Measurements from ENCODE around the gene MOK.

DNA sequence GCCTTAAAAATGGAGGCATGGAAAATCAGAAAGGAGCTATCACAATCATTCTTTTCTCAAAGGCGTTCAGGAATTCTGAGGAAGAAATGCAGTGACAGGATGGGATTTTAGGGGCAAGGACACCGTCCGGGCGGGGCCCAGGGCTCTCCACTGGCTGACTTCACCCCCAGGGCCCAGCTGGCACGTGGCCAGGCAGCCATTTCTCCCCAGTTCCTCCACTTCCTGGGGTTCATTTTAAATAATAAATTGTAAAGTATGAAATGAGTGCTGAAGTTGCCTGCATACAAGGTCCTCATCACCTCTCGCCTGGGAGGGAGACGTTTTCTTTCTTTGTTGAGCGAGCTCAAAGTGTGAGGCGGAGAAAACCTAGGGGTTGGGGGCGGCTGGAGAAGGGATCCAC, 91.5 kb downstream of the MOK start:
- TF ChIP-seq, protein P1, sequence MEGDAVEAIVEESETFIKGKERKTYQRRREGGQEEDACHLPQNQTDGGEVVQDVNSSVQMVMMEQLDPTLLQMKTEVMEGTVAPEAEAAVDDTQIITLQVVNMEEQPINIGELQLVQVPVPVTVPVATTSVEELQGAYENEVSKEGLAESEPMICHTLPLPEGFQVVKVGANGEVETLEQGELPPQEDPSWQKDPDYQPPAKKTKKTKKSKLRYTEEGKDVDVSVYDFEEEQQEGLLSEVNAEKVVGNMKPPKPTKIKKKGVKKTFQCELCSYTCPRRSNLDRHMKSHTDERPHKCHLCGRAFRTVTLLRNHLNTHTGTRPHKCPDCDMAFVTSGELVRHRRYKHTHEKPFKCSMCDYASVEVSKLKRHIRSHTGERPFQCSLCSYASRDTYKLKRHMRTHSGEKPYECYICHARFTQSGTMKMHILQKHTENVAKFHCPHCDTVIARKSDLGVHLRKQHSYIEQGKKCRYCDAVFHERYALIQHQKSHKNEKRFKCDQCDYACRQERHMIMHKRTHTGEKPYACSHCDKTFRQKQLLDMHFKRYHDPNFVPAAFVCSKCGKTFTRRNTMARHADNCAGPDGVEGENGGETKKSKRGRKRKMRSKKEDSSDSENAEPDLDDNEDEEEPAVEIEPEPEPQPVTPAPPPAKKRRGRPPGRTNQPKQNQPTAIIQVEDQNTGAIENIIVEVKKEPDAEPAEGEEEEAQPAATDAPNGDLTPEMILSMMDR (IDR thresholded peaks at IDR 0.05) = no peak
- TF ChIP-seq POLR2A (IDR thresholded peaks at IDR 0.05) = no peak

All from tibial nerve (tissue), 3 donors.